Activated gamma-delta T cell (primary cell): ENCODE results near the gene SLC39A12.

Source experiments
- DNase-seq: peaks from one replicate; lab custom pipeline; 2025; lab: John Stamatoyannopoulos, UW

Gene SLC39A12

GRCh38 chr10:18059826-18060559, 108.3 kb downstream of the SLC39A12 start:
- DNase-seq, result no peak

- no peak for DNase-seq
These were observed 115.2 kb downstream of the SLC39A12 start for GRCh38 chr10:18066947-18067346.

- no peak for DNase-seq
These were observed 116.7 kb downstream of the SLC39A12 start for GRCh38 chr10:18068401-18068800.

- no peak for DNase-seq
These were observed 119.9 kb downstream of the SLC39A12 start for GRCh38 chr10:18071591-18071990.

- no peak for DNase-seq
These were observed 121.6 kb downstream of the SLC39A12 start for GRCh38 chr10:18073314-18073713.

- no peak for DNase-seq
These were observed 124.2 kb downstream of the SLC39A12 start for GRCh38 chr10:18075881-18076280.

GRCh38 chr10:18079665-18080295, 128.1 kb downstream of the SLC39A12 start:
- no peak for DNase-seq

GRCh38 chr10:18082381-18082780, 130.7 kb downstream of the SLC39A12 start:
- DNase-seq, result no peak

- no peak for DNase-seq
These were observed 134.1 kb downstream of the SLC39A12 start for GRCh38 chr10:18085855-18086254.

GRCh38 chr10:18086746-18087145, 135.0 kb downstream of the SLC39A12 start:
- no peak for DNase-seq

GRCh38 chr10:18087355-18087754, 135.6 kb downstream of the SLC39A12 start:
- no peak for DNase-seq
